Measurements from ENCODE around the gene RNF14. TPM values are rescaled to one million over a fixed set of nuclear protein-coding genes. Genes with fewer than 3 reads are reported as not detected.

RNF14 gene
- polyA plus RNA-seq, 3 donors = 9.7 to 52.8 (median 31.2) TPM

DNA sequence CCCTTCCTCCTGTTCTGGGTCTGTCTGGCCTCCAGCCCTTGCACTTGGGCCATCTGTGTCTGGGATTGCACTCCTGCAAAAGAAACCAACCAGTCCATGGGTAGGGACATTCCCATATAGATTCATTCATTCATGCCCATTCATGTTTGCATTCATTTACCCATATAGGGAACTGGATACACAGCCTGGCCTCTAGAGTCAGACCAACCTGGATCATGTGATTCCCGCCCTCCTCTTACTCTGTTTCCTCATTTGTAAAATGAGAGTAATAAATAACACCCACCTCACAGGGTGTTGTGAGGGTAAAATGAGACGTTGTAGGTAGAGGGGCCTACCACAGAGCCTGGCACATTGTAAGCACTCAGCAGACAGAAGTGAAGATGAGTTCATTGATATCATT lies 19.4 kb upstream of the RNF14 start:
- H3K27me3 Mint-ChIP-seq (ENCODE audit: low read depth in 3 of 3) = peaks cover 2 to 13% (median 2%) of the 10 kb centered on the region in 3 donors
- intact Hi-C loops (cut with micrococcal nuclease) = no loop called here
- H3K36me3 Mint-ChIP-seq = peaks cover 0 to 6% of the 10 kb centered on the region in 2 donors
- H2AFZ ChIP-seq (ENCODE audit: insufficient read depth, low read depth, low read length, poor library complexity, severe bottlenecking) = no peak overlapping the region
- peaks cover 42% of the 10 kb centered on the region for H3K4me1 Mint-ChIP-seq
- no peaks in the 10 kb centered on the region for H3K9me3 ChIP-seq (replicated peaks in 1 of 2; ENCODE audit: control insufficient read depth in 1 of 2, insufficient read depth in 1 of 2, low read length in 2 of 2)
- no peak overlapping the region for H3K27ac ChIP-seq (ENCODE audit: low read depth in 1 of 2, low read length in 2 of 2)
- H4K20me1 ChIP-seq (ENCODE audit: insufficient read depth, low read length) = no peaks in the 10 kb centered on the region
- H3K9me3 Mint-ChIP-seq = no peaks in the 10 kb centered on the region
- H3K4me3 ChIP-seq (replicated peaks in 1 of 3; ENCODE audit: low read depth in 2 of 3, low read length in 3 of 3) = no peak overlapping the region
- H3K4me3 Mint-ChIP-seq = no peak overlapping the region
- H3K9ac ChIP-seq (ENCODE audit: insufficient read depth, low read length, poor library complexity, severe bottlenecking) = no peak overlapping the region
- no peak for TF ChIP-seq CTCF (IDR thresholded peaks at IDR 0.05)
- no peaks in the 10 kb centered on the region for H3K36me3 ChIP-seq (replicated peaks in 1 of 2; ENCODE audit: control insufficient read depth in 1 of 2, insufficient read depth in 2 of 2, low read length in 2 of 2)
- DNase-seq = no peak
- no peaks in the 10 kb centered on the region for H3K27me3 ChIP-seq (ENCODE audit: control insufficient read depth in 2 of 2, insufficient read depth in 2 of 2, low read length in 2 of 2)
- WGBS (ENCODE audit: insufficient coverage) = no CpG with 5 or more reads among the region's 2 CpGs
- H3K79me2 ChIP-seq (ENCODE audit: insufficient read depth, low read length) = no peaks in the 10 kb centered on the region
- no peak overlapping the region for H3K4me2 ChIP-seq (replicated peaks; ENCODE audit: extremely low read depth, low read length, poor library complexity, severe bottlenecking)
- peaks cover 25 to 30% of the 10 kb centered on the region in 2 donors for H3K4me1 ChIP-seq (ENCODE audit: control insufficient read depth in 1 of 2, insufficient read depth in 2 of 2, low read length in 2 of 2)
- no peak overlapping the region for H3K27ac Mint-ChIP-seq

DNA sequence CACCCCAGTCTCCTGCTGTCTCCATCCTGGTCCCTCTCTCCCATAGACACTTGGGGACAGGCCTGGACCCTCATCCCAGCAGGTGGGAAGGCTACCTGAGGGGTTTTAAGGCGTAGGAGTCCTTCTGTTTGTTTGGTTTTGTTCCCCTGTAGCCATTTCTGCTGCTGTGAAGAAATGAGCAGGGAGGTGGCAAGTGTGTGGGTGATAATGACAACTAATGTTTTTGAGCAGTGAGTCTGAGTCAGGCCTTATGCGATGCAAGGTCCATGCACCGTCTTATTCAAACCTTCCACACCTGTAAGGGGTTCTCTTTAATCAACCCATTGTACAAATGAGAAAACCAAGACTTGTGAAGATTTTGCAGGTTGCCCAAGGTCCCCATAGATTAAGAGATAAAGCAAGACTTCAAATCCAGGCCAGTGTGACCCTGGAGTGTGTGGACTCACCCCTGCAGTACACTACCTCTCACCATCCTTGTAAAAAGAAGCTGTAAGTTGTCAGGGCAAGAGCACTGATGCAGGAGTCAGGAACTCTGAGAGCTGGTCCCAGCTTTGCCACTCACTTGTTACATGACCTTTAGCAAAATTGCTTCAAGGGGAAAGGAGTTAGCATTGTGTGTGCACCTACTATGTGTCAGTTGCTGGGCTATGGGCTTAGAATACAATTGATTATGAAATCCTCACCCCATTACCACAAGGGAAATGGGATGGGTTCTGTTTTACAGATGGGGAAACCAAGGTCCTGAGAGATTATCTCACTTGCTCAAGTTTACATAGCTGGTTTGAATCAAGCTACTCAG lies 18.5 kb upstream of the RNF14 start:
- peaks cover 2 to 13% (median 4%) of the 10 kb centered on the region in 3 donors for H3K27me3 Mint-ChIP-seq (ENCODE audit: low read depth in 3 of 3)
- no CpG with 5 or more reads among the region's 3 CpGs for WGBS (ENCODE audit: insufficient coverage)
- no peaks in the 10 kb centered on the region for H3K9me3 Mint-ChIP-seq

More for the DNA sequence above, 18.5 kb upstream of the RNF14 start:
- peaks cover 29 to 33% of the 10 kb centered on the region in 2 donors for H3K4me1 ChIP-seq (ENCODE audit: control insufficient read depth in 1 of 2, insufficient read depth in 2 of 2, low read length in 2 of 2)
- no peaks in the 10 kb centered on the region for H3K27me3 ChIP-seq (ENCODE audit: control insufficient read depth in 2 of 2, insufficient read depth in 2 of 2, low read length in 2 of 2)
- H3K4me2 ChIP-seq (replicated peaks; ENCODE audit: extremely low read depth, low read length, poor library complexity, severe bottlenecking) = no peak overlapping the region
- H3K36me3 ChIP-seq (replicated peaks in 1 of 2; ENCODE audit: control insufficient read depth in 1 of 2, insufficient read depth in 2 of 2, low read length in 2 of 2) = no peaks in the 10 kb centered on the region
- H3K4me3 Mint-ChIP-seq = no peak overlapping the region
- H3K4me1 Mint-ChIP-seq = peaks cover 47% of the 10 kb centered on the region
- peak overlapping the region in 2 of 7 donors; percentile 11 to 49 for H3K27ac Mint-ChIP-seq
- H3K27ac ChIP-seq (ENCODE audit: low read depth in 1 of 2, low read length in 2 of 2) = no peak overlapping the region
- H3K36me3 Mint-ChIP-seq = peaks cover 0 to 6% of the 10 kb centered on the region in 2 donors
- no peak overlapping the region for H3K4me3 ChIP-seq (replicated peaks in 1 of 3; ENCODE audit: low read depth in 2 of 3, low read length in 3 of 3)
- no peak overlapping the region for H2AFZ ChIP-seq (ENCODE audit: insufficient read depth, low read depth, low read length, poor library complexity, severe bottlenecking)
- no peaks in the 10 kb centered on the region for H3K79me2 ChIP-seq (ENCODE audit: insufficient read depth, low read length)
- H4K20me1 ChIP-seq (ENCODE audit: insufficient read depth, low read length) = no peaks in the 10 kb centered on the region
- no peak overlapping the region for H3K9ac ChIP-seq (ENCODE audit: insufficient read depth, low read length, poor library complexity, severe bottlenecking)
- DNase-seq = no peak
- intact Hi-C loops (cut with micrococcal nuclease) = no loop called here
- H3K9me3 ChIP-seq (replicated peaks in 1 of 2; ENCODE audit: control insufficient read depth in 1 of 2, insufficient read depth in 1 of 2, low read length in 2 of 2) = no peaks in the 10 kb centered on the region
- TF ChIP-seq CTCF (IDR thresholded peaks at IDR 0.05) = no peak

Measured in CD14-positive monocyte (primary cell).